ENCODE measurements around the gene MAP4K4.

MAP4K4 gene

DNA sequence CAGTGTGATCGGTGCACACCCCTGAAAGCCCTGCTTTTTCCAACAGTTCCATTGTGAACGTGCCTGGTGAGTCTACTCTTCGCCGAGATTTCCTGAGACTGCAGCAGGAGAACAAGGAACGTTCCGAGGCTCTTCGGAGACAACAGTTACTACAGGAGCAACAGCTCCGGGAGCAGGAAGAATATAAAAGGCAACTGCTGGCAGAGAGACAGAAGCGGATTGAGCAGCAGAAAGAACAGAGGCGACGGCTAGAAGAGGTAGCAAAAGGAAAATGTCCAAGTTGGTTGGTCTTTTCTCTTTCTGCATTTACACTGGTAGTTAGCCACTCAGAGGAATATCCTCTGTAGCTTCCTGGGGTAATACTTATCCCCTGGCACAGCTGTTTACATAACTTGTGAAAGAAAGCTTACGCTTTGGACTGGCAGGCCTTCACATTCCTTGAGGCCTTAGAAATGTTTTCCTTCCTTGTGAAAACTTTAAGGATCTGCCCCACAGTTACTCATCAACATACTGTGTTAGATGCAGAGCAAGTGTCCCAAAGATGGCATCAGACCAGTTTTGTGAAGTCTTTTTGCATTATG is 146.6 kb downstream of the MAP4K4 start:
- DNase-seq: no peak

- no peak for DNase-seq
Measured at GRCh38 chr2:101846973-101847372, 149.5 kb downstream of the MAP4K4 start.

DNA sequence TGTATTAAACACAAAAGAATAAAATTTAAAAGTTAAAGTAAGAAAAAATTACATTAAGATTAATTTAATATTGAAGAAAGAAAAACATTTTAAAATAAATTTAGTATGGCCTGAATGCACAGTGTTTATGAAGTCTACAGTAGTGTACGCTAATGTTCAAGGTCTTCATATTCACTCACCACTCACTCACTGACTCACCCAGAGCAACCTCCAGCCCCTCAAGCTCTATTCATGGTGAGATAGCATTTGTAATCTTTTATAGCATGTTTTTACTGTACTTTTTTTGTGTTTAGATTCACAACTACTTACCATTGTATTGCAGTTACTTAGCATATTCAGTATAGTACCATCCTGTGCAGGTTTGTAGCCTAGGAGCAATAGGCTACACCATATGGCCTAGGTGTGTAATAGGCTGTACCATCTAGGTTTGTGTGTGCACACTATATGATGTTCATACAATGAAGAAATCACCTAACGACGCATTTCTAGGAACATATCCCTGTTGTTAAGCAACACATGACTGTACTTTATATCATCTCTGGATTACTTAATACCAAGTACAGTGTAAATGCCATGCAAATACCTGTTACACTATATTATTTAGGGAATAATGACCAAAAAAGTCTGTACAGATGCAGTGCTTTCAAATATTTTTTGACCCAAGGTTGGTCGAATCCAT is 150.3 kb downstream of the MAP4K4 start:
- no peak for DNase-seq

DNA sequence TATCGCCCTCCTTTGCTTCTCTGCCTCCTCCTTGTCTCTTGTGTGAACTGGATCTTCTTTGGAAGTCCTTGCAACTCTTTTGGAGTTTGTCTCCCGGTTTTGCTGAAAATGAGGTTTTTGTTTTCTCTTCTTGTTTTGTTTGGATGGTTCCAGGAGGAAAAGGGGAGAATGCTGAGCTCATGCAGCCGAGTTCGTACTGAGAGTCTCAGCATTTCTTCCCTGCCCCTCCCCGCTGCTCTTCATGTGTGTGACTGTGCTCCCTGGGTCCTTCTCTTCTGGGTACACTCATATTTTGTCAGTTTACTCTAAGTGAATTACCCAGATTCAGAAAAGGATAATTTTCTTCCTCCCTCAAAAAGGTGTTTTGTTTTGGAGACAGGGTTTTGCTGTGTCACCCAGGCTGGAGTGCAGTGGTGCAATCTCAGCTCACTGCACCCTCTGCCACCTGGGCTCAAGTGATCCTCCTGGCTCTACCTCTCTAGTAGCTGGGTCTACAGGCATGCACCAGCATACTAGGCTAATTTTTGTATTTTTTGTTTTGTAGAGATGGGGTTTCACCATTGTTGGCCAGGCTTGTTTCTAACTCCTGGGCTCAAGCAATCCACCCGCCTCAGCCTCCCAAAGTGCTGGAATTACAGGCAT is 151.4 kb downstream of the MAP4K4 start:
- DNase-seq: no peak

GRCh38 chr2:101850450-101850849 is 152.9 kb downstream of the MAP4K4 start:
- no peak for DNase-seq

DNA sequence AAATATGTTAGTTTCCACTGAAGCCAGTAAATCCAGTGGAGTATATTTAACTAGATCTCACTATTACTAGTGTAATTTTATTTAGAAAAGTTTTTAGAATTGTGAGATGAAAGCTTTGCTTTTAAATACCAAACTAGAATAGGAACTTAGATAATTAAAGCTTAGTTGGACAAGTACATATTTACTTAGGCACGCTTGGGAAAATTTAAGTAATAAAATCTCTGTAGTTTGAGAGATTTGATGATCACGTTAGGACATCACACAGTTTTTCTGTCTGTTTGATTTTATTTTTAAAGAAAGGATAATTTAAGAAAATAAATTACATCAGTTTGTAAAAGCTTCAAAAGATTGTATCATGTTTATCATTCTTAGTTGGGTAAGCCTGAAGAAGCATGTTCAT is 153.5 kb downstream of the MAP4K4 start:
- DNase-seq: no peak

DNA sequence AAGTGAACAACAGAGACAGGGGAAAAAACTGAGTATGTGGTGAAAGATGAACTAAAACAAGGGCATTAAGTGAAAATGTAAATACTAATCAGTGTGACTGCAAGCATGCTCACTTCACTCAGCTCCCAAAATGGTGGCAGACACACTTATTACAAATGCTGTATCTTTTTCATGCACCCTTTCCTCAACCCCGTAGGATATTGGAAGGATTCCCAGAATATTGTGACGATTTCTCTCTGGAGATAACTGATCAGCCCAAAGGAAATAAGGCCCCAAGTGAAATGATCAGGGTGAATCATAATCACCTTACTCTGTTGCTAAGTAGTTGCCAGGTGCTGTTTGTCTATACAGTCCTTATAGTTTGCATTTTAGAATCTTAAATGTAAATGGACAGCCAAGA is 155.3 kb downstream of the MAP4K4 start:
- no peak for DNase-seq

DNA sequence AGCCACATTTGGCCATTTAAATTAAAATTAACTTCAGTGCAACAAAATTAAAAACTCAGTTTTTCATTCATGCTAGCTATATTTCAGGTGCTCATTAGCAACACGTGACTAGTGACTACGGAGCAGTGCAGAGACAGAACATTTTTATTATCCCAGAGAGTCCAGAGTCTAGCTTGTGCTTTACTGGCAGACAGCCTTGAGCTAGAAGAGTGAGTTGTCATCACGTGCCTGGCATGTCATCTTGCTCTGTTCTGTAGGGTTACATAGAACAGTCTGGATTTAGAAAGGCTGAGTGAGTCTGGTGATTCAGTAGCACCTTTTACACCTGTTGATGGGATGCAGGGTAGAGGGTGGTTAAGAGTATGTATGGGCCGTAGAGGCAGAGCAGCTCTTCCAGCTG is 157.4 kb downstream of the MAP4K4 start:
- DNase-seq: no peak

DNA sequence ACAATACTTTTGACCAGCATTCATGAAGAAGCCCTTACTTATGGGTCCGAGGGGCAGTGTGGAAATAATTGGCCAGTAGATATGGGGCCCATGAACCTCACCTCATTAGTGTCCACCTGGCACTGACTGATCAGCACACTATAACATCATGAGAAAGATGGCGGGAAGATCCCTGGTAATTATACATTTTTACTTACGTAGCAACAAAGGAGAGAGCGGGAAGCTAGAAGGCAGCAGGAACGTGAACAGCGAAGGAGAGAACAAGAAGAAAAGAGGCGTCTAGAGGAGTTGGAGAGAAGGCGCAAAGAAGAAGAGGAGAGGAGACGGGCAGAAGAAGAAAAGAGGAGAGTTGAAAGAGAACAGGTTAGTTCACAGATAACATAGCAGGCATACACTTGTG is 158.3 kb downstream of the MAP4K4 start:
- no peak for DNase-seq

DNA sequence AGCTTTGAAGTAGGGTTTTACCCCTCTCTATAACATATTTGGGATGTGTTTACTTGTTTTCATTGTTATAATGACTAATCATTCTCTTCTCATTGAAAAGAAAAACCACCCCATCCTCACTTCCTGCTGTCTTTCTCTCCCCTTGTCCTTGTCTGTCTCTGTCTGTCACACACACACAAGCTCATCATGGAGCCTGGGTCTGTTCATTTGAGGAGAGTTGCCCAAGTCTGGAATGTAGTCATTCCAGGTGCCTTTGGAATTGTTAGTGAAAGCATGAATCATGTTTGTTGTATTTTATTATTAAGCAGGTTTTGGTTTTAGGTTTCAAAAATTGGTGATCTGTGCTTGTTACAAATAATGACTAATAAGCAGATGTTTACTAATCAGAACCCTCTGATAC is 160.7 kb downstream of the MAP4K4 start:
- no peak for DNase-seq

GRCh38 chr2:101858910-101859309 is 161.4 kb downstream of the MAP4K4 start:
- no peak for DNase-seq

- no peak for DNase-seq
Measured at GRCh38 chr2:101859604-101860003, 162.1 kb downstream of the MAP4K4 start.

DNA sequence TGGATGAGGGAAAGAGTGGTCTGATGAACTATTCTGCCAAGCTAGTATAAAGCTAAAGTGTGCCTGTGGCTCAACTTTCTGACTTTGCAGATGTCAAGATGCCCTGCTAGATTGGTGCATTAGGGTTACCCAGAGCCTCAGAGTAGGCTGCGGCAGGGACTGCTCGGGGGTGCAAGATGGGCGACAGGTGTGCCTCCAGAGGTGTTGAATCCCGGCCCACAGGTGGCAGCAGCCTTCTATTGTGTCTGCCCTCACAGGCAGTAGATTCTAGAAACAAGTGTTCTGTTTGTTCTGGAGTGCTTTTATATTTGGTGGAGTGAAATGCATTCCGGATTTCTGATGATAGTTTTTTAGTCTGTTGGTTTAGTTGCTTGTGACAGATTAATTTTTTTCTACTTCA is 162.7 kb downstream of the MAP4K4 start:
- DNase-seq: no peak

DNA sequence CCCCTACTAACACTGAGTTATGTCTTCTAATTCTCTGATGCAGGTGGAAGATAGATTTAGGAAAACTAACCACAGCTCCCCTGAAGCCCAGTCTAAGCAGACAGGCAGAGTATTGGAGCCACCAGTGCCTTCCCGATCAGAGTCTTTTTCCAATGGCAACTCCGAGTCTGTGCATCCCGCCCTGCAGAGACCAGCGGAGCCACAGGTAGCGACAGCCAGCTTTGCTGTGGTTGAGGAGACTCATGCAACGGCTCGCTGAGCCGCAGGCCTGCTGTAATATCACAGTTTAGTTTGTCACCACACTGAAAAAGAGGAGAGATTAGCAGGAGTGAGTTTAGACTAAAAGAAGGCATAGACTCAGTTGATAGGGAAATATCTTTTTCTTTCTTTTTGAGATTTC is 163.3 kb downstream of the MAP4K4 start:
- no peak for DNase-seq

DNA sequence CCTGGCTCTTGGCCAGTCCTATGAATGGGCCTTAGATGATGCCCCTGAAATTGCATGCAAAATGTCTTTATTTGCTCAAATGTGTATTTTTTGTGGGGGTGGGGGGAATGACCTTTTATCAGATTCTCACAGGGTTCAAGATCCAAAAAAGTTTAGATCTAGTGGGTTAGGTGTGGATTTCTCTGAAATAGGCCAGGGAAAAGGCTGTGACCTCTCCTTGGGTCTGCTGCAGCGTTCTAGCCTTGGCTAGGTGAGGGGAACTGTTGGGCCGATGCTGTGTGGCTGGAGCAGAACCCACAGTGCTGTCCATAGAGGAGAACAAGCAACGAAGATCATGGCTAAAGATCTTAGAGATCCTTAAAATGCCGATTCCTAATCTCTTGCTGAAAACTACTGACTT is 163.9 kb downstream of the MAP4K4 start:
- DNase-seq: no peak

DNA sequence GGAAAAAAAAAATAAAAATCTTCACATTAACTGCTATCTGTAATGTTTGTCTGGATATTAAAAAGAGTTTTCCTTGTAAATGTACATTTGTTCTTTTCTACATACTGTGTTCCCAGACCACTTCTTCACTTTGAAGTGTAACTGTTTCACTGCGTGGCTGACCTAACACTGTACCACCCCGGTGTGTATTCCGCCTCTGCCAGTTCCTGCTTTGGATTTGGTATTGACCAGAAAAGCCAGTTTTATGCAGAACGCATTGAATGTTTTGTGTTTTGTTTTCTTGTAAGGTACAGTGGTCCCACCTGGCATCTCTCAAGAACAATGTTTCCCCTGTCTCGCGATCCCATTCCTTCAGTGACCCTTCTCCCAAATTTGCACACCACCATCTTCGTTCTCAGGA is 166.0 kb downstream of the MAP4K4 start:
- no peak for DNase-seq

- no peak for DNase-seq
Measured at GRCh38 chr2:101864426-101864825, 166.9 kb downstream of the MAP4K4 start.

- no peak for DNase-seq
Measured at GRCh38 chr2:101868525-101868924, 171.0 kb downstream of the MAP4K4 start.

GRCh38 chr2:101869527-101869926 is 172.0 kb downstream of the MAP4K4 start:
- DNase-seq: no peak

DNA sequence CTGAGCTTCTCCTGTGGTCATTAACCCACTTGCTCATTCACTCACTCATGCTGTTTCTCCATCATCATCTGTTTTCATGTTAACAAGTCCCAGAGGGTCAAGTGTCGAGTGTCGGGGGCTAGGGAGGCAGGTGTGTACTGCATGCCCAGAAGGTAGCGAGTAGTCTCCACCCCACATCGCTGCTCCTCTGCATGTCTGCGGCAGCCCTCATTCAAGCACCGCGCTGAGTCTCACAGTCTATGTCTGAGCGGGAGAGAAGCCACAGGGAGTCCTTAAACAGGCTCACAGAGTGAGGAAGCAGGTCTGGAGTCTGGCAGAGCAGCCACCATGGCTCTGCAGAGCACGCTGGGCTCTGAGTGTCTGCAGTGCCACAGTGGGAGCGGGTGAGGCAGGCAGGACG is 172.9 kb downstream of the MAP4K4 start:
- no peak for DNase-seq

DNA sequence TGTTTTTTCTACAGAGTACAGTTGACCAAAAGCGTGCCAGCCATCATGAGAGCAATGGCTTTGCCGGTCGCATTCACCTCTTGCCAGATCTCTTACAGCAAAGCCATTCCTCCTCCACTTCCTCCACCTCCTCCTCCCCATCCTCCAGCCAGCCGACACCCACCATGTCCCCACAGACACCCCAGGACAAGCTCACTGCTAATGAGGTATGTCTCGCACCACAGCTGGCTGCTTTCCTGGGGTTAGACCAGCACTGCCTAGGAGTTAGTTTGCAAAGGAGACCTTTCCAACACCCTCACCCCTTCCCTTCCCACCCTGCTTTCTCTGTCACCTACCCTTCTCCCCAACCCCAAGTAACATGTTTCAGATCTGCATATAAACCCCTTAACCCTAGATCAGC is 174.0 kb downstream of the MAP4K4 start:
- DNase-seq: no peak

GRCh38 chr2:101872480-101872879 is 175.0 kb downstream of the MAP4K4 start:
- no peak for DNase-seq

DNA sequence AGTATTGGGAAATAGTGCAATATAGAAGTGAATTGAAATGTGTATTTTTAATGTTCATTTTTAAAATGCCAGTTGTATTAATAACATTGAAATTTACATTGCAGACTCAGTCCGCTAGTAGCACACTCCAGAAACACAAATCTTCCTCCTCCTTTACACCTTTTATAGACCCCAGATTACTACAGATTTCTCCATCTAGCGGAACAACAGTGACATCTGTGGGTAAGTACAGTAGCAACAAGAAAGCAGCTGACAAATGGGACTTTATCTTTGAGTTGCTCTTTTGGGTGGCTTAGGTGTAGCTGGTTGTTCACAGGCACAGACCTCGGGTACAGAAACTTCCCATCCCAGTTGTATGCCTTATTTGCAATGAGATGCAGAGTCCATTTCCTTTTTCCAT is 176.0 kb downstream of the MAP4K4 start:
- DNase-seq: no peak

DNA sequence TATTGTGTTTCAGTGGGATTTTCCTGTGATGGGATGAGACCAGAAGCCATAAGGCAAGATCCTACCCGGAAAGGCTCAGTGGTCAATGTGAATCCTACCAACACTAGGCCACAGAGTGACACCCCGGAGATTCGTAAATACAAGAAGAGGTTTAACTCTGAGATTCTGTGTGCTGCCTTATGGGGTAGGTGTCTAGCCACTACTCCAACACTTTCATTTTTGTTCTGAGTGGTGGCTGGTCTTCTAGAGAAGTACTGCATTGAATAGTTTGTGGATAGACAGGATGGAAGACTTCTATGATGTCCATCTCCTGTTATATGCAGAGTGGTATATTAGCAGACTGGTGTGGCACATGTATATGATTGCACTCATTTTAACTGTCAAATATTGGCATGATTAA is 176.6 kb downstream of the MAP4K4 start:
- DNase-seq: no peak

GRCh38 chr2:101879466-101879865 is 182.0 kb downstream of the MAP4K4 start:
- no peak for DNase-seq

Measured in CD4-positive, alpha-beta T cell treated with Interferon gamma for 1 hour (primary cell).